Activated T-helper 2 cell treated with anti-CD3 and anti-CD28 coated beads, Interferon-gamma antibody, Interleukin-2, Interleukin-4, amounts not matched to agents 10 μg/mL and 5 μg/mL and 100 μg/mL, durations not matched to agents 14 hours and 24 hours and 36 hours (primary cell): Measurements from ENCODE around the gene APOA4. TPM values are rescaled to one million over a fixed set of nuclear protein-coding genes. Genes with fewer than 3 reads are reported as not detected.

ENCODE experiments used
- DNase-seq: peaks from one replicate; pipeline ENCODE4 v3.0.0; 2021; ENCODE audit warnings: low spot score
- H3K27ac Mint-ChIP-seq: one replicate; pipeline ENCODE4 v1.8.0; 2021; ENCODE audit warnings: mixed read lengths
- H3K27me3 Mint-ChIP-seq: one replicate; pipeline ENCODE4 v1.8.0; 2021; ENCODE audit warnings: low read depth, mixed read lengths
- H3K36me3 Mint-ChIP-seq: one replicate; pipeline ENCODE4 v1.8.0; 2021; ENCODE audit warnings: low read depth, mixed read lengths
- H3K4me1 Mint-ChIP-seq: one replicate; pipeline ENCODE4 v1.8.0; 2021; ENCODE audit warnings: low read depth, mixed read lengths
- H3K4me3 Mint-ChIP-seq: one replicate; pipeline ENCODE4 v1.8.0; 2021; ENCODE audit warnings: low read depth, mild to moderate bottlenecking, moderate library complexity, mixed read lengths
- H3K9me3 Mint-ChIP-seq: one replicate; pipeline ENCODE4 v1.8.0; 2021; ENCODE audit warnings: mixed read lengths
- intact Hi-C: fragments of 100-400 bp; cut with micrococcal nuclease; formaldehyde crosslinking; loops from one replicate; pipeline ENCODE4 v1.15.1; 2023
- total RNA-seq: library from RNA; stranded (reverse); gene quantifications from 2 replicates; pipeline ENCODE4 v1.2.3, GENCODE V29; 2022

APOA4 gene
- total RNA-seq, 1 donor from 2014 or later, result not detected

DNA sequence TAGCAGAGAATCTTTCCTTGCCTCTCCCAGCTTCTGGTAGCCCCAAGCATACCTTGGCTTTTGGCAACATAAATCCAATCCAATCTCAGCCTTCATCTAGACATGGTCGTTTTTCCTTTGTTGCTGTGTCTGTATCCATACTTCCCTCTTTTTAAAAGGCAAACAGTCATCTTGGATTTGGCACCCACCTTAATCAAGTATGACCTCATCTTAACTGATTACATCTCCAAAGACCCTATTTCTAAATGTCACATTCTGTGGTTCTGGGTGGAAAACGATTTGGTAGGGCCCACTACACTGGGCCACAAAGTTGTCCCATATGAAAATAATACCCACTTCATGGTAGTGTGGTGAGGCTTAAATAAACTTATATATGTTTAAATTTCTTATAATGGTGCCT lies 51.2 kb downstream of the APOA4 start:
- Mint-ChIP-seq H3K9me3 (no peaks in the 10 kb centered on the region), H3K27me3 (no peaks in the 10 kb centered on the region), H3K4me1 (peaks cover 37% of the 10 kb centered on the region), H3K36me3 (peaks cover 29% of the 10 kb centered on the region), H3K27ac (peak overlapping the region; percentile 97), H3K4me3 (peak overlapping the region; percentile 99)
- no peak for DNase-seq
- intact Hi-C loops, result loop anchor here (2.0 to 5.0 kb wide), 2 partner anchors 370 to 461 kb away; partner anchors contain the start of genes PAFAH1B2, PCSK7 and RNF214

Other genes starting within 250 kb of the APOA4 start
- 30.4 and 34.3 TPM in 2 replicates for gene BUD13, start 50.3 kb downstream of the APOA4 start, total RNA-seq
- gene ZPR1, start 35.3 kb downstream of the APOA4 start, total RNA-seq, result 84.1 and 84.7 TPM in 2 replicates
- not detected in 2 replicates for gene APOA5, start 31.4 kb downstream of the APOA4 start, total RNA-seq
- gene APOC3, start 6.6 kb upstream of the APOA4 start, total RNA-seq, result not detected in 2 replicates
- gene APOA1, start 14.3 kb upstream of the APOA4 start, total RNA-seq, result not detected in 2 replicates